ENCODE data around the gene ZBTB4. TPM values are rescaled to one million over a fixed set of nuclear protein-coding genes. Genes with fewer than 3 reads are reported as not detected.

Gene ZBTB4
- total and polyA plus RNA-seq, 9 of the 15 experiments (the other 6 are each of a cell fraction or from before 2014, with no cell fraction given) = 0.92 to 6.9 (median 3.3) TPM

DNA sequence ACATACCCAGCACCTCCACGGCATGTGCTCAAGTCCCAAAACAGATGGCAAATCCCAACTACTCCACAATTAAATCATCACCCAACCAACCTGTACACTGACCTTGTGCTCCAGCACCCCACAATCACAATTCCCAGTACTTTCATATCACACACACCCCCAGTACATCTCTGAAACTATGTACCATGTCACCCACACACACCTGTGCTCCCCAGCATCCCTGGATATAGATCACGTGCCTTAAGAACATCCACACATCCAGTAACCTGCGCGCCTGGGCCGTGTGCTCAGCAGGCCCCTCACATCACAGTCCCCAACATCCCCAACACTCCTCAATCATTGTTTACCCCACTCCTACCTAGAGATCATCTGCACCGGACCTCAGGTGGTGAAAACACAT lies 69.7 kb downstream of the ZBTB4 start:
- ChIA-PET POLR2A (no interaction called here), CTCF (ENCODE audit: low intra/inter-chr PET ratio) (no interaction called here)
- DNase-seq (ENCODE audit: extremely low read depth in 1 of 4, low spot score in 3 of 4) = no peak
- H3K27ac ChIP-seq (ENCODE audit: extremely low read depth, low read depth, low read length) = no peak overlapping the region
- FAIRE-seq = no peak
- intact Hi-C loops (cut with micrococcal nuclease) = no loop called here
- ATAC-seq = no peak
- H3K36me3 ChIP-seq (ENCODE audit: control insufficient read depth, insufficient read depth, low read length) = 0 out of 3 replicates have a peak, but pooled peaks cover 3% of the 10 kb centered on the region
- no TSS peak for BruUV-seq (replicated peaks)
- 67% methylated on average over 6 of the region's 6 CpGs for WGBS (ENCODE audit: insufficient coverage, low coverage, missing lambda C conversion rate)
- no peaks in the 10 kb centered on the region for H3K79me2 ChIP-seq (ENCODE audit: control insufficient read depth, insufficient read depth, low read length)
- H3K27me3 ChIP-seq (ENCODE audit: control insufficient read depth in 2 of 2, insufficient read depth in 2 of 2, low read length in 2 of 2) = no peaks in the 10 kb centered on the region
- in situ Hi-C loops (cut with MboI) = no loop called here
- H3K9me3 ChIP-seq (replicated peaks; ENCODE audit: control insufficient read depth, insufficient read depth, low read depth, low read length) = no peaks in the 10 kb centered on the region
- H4K20me1 ChIP-seq (replicated peaks; ENCODE audit: control insufficient read depth, insufficient read depth, low read length) = no peaks in the 10 kb centered on the region
- H3K4me3 ChIP-seq = no peak overlapping the region
- no peak overlapping the region for H3K9ac ChIP-seq (ENCODE audit: insufficient read depth in 1 of 2, low read depth in 2 of 2, low read length in 2 of 2)
- no peak for TF ChIP-seq SETDB1 (IDR thresholded peaks at IDR 0.05; ENCODE audit: low read length)
- TF ChIP-seq, protein P1, sequence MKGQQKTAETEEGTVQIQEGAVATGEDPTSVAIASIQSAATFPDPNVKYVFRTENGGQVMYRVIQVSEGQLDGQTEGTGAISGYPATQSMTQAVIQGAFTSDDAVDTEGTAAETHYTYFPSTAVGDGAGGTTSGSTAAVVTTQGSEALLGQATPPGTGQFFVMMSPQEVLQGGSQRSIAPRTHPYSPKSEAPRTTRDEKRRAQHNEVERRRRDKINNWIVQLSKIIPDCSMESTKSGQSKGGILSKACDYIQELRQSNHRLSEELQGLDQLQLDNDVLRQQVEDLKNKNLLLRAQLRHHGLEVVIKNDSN (CRISPR knock-in tag; IDR thresholded peaks at IDR 0.05) = no peak
- TF ChIP-seq CBFA2T3 (IDR thresholded peaks at IDR 0.05) = no peak
- no peak for TF ChIP-seq SMAD3 (CRISPR knock-in tag; conservative IDR thresholded peaks at IDR 0.05)
- TF ChIP-seq POLR2H (tag; IDR thresholded peaks at IDR 0.05; ENCODE audit: low read depth) = no peak
- TF ChIP-seq SMAD4 (CRISPR knock-in tag; conservative IDR thresholded peaks at IDR 0.05) = no peak
- TF ChIP-seq BCL6 (CRISPR knock-in tag; IDR thresholded peaks at IDR 0.05) = no peak
- TF ChIP-seq POLR3A (IDR thresholded peaks at IDR 0.05; ENCODE audit: borderline replicate concordance, extremely low read depth, insufficient read depth, insufficient read length) = no peak
- no peak for TF ChIP-seq SRSF3 (IDR thresholded peaks at IDR 0.05; ENCODE audit: insufficient read depth, low read length)
- TF ChIP-seq FIP1L1 (IDR thresholded peaks at IDR 0.05; ENCODE audit: low read depth, low read length, poor library complexity, severe bottlenecking) = no peak
- TF ChIP-seq BRD4 (IDR thresholded peaks at IDR 0.05) = no peak
- TF ChIP-seq POLR2A (conservative IDR thresholded peaks at IDR 0.05) = no peak
- TF ChIP-seq MEF2D (tag; conservative IDR thresholded peaks at IDR 0.05; ENCODE audit: low read depth) = no peak
- TF ChIP-seq MTF1 (CRISPR knock-in tag; IDR thresholded peaks at IDR 0.05; ENCODE audit: borderline replicate concordance) = no peak
- no peak for TF ChIP-seq RERE (CRISPR knock-in tag; IDR thresholded peaks at IDR 0.05; ENCODE audit: borderline replicate concordance)
- TF ChIP-seq ZNF197 (CRISPR knock-in tag; IDR thresholded peaks at IDR 0.05; ENCODE audit: low read depth) = no peak
- peaks cover 4 to 22% of the 10 kb centered on the region in 2 experiments; a peak in 3 of 5 replicates for H3K4me1 ChIP-seq (replicated peaks in 1 of 2; ENCODE audit: control insufficient read depth in 2 of 2, insufficient read depth in 2 of 2, low read length in 2 of 2)
- H3K9me1 ChIP-seq (ENCODE audit: control insufficient read depth, insufficient read depth, low read length) = no peaks in the 10 kb centered on the region
- H2AFZ ChIP-seq (ENCODE audit: low read depth, low read length) = no peak overlapping the region
- H3K4me2 ChIP-seq (ENCODE audit: insufficient read depth, low read length) = no peak overlapping the region
